A204.1 (cell line): ENCODE measurements around the gene U2SURP.

Experiments
- FAIRE-seq: peaks from 2 replicates; lab custom pipeline; 2012; peaks lifted over from hg19 to GRCh38; lab: Jason Lieb, UNC

U2SURP gene

GRCh38 chr3:143101792-143102381 is 100.5 kb downstream of the U2SURP start:
- FAIRE-seq, result no peak

GRCh38 chr3:143103652-143104051 is 102.3 kb downstream of the U2SURP start:
- no peak for FAIRE-seq

GRCh38 chr3:143105170-143105569 is 103.8 kb downstream of the U2SURP start:
- no peak for FAIRE-seq

- FAIRE-seq, result no peak
These were observed 108.5 kb downstream of the U2SURP start for GRCh38 chr3:143109861-143110260.
